HepG2 (cell line): Measurements from ENCODE around the gene NOL4L. TPM values are rescaled to one million over a fixed set of nuclear protein-coding genes. Genes with fewer than 3 reads are reported as not detected.

Experiments
- BRD4 ChIP-seq: sonication (generic); formaldehyde crosslinking; IDR thresholded peaks from 2 replicates; pipeline ENCODE4 v1.4.0; 2020; ENCODE audit warnings: missing genetic modification reagents
- DPF2 ChIP-seq: sonication (generic); formaldehyde crosslinking; IDR thresholded peaks from 2 replicates; pipeline ENCODE4 v1.4.0; 2020; ENCODE audit warnings: mild to moderate bottlenecking, low read depth, missing genetic modification reagents, borderline replicate concordance
- MTERF4 ChIP-seq: sonication (generic); formaldehyde crosslinking; IDR thresholded peaks from 2 replicates; pipeline ENCODE4 v1.8.0; 2023; ENCODE audit warnings: mild to moderate bottlenecking, missing genetic modification reagents
- MTF1 ChIP-seq: sonication (generic); formaldehyde crosslinking; IDR thresholded peaks from 2 replicates; pipeline ENCODE4 v1.5.0; 2020; ENCODE audit warnings: missing genetic modification reagents
- MYNN ChIP-seq: sonication (generic); formaldehyde crosslinking; IDR thresholded peaks from 2 replicates; pipeline ENCODE4 v1.4.0; 2020; ENCODE audit warnings: mild to moderate bottlenecking, low read depth, missing genetic modification reagents
- RELA ChIP-seq: sonication (generic); formaldehyde crosslinking; IDR thresholded peaks from 2 replicates; pipeline ENCODE4 v1.4.0; 2020; ENCODE audit warnings: missing genetic modification reagents
- RORA ChIP-seq: sonication (generic); formaldehyde crosslinking; IDR thresholded peaks from 2 replicates; pipeline ENCODE4 v1.5.0; 2020; ENCODE audit warnings: mild to moderate bottlenecking, missing genetic modification reagents, moderate library complexity
- SNAPC4 ChIP-seq: sonication (generic); formaldehyde crosslinking; IDR thresholded peaks from 2 replicates; pipeline ENCODE4 v1.4.0; 2020; ENCODE audit warnings: mild to moderate bottlenecking, missing genetic modification reagents
- SP4 ChIP-seq: sonication (generic); formaldehyde crosslinking; IDR thresholded peaks from 2 replicates; pipeline ENCODE4 v1.8.1; 2023; ENCODE audit warnings: mild to moderate bottlenecking, missing genetic modification reagents
- U2AF2 ChIP-seq: fragments of 200-400 bp; formaldehyde crosslinking; IDR thresholded peaks from 2 replicates; pipeline ENCODE4 v1.6.1; 2017; ENCODE audit warnings: low read depth, mild to moderate bottlenecking, low read length
- ZBTB7B ChIP-seq: sonication (generic); formaldehyde crosslinking; IDR thresholded peaks from 2 replicates; pipeline ENCODE4 v1.4.0; 2020; ENCODE audit warnings: missing genetic modification reagents
- ZNF430 ChIP-seq: sonication (generic); formaldehyde crosslinking; IDR thresholded peaks from 2 replicates; pipeline ENCODE4 v1.9.0; 2021; ENCODE audit warnings: mild to moderate bottlenecking, missing genetic modification reagents
- ZNF546 ChIP-seq: sonication (generic); formaldehyde crosslinking; conservative IDR thresholded peaks from 2 replicates; pipeline ENCODE4 v1.8.1; 2023; ENCODE audit warnings: mild to moderate bottlenecking, missing genetic modification reagents
- ZNF788 ChIP-seq: sonication (generic); formaldehyde crosslinking; IDR thresholded peaks from 2 replicates; pipeline ENCODE4 v1.5.0; 2020; ENCODE audit warnings: mild to moderate bottlenecking, missing genetic modification reagents, borderline replicate concordance
- polyA plus RNA-seq, 8 experiments: library from polyadenylated mRNA; depleted of rRNA in 3 of 8; stranded (reverse) in 7 of 8; unstranded in 1 of 8; fragments of >200 nt; fragmentation: Illumina TruSeq in 4 of 8; extraction: Trizol in 4 of 8; gene quantifications; 2 replicates each; pipeline versions ENCODE4 v1.2.1 to v1.2.3, GENCODE V29; 2011 to 2016; ENCODE audit warnings: low read depth in 4 of 8, missing spikeins in 1 of 8, mixed read lengths in 1 of 8; ENCODE audit not compliant: insufficient read depth in 1 of 8
- total RNA-seq, 5 experiments: library from RNA; depleted of rRNA; stranded (reverse); fragments of >200 nt; fragmentation: Illumina TruSeq; extraction: Trizol; gene quantifications; 2 replicates each; pipeline ENCODE4 v1.2.3, GENCODE V29; 2016; ENCODE audit warnings: low read depth in 1 of 5
- TF ChIP-seq, protein P1 (sequence below): sonication (generic); formaldehyde crosslinking; IDR thresholded peaks from 2 replicates; pipeline ENCODE4 v1.8.0; 2022; ENCODE audit warnings: mild to moderate bottlenecking, missing genetic modification reagents, moderate library complexity
- TF ChIP-seq, protein P2 (sequence below): sonication (generic); formaldehyde crosslinking; IDR thresholded peaks from 2 replicates; pipeline ENCODE4 v1.4.0; 2020; ENCODE audit warnings: missing genetic modification reagents, borderline replicate concordance

The NOL4L gene
- total and polyA plus RNA-seq, 2 of the 13 experiments (the other 11 are each of a cell fraction or from before 2014, with no cell fraction given): 16.6 to 35.4 TPM

GRCh38 chr20:32560989-32561830 is 23.9 kb downstream of the NOL4L start (continued):
- TF ChIP-seq ZNF430 (peak; percentile 63; the same call in 1 of the 2 replicates), RORA (CRISPR knock-in tag) (no peak), MTERF4 (peak; percentile 83; the same call in 1 of the 2 replicates), ZBTB7B (CRISPR knock-in tag) (peak; percentile 69), SP4 (CRISPR knock-in tag) (peak; percentile 67), DPF2 (CRISPR knock-in tag) (0 out of 2 replicates have a peak, but pooled peaks have one; percentile 29), MYNN (CRISPR knock-in tag) (peak; percentile 64; the same call in 1 of the 2 replicates), ZNF546 (CRISPR knock-in tag) (no peak; the same call in 1 of the 2 replicates), RELA (no peak), BRD4 (peak; percentile 62; the same call in 1 of the 2 replicates), SNAPC4 (CRISPR knock-in tag) (no peak; the same call in 1 of the 2 replicates), MTF1 (no peak), ZNF788 (peak; percentile 42), U2AF2 (0 out of 2 replicates have a peak, but pooled peaks have one; percentile 80)
- TF ChIP-seq, protein P1, sequence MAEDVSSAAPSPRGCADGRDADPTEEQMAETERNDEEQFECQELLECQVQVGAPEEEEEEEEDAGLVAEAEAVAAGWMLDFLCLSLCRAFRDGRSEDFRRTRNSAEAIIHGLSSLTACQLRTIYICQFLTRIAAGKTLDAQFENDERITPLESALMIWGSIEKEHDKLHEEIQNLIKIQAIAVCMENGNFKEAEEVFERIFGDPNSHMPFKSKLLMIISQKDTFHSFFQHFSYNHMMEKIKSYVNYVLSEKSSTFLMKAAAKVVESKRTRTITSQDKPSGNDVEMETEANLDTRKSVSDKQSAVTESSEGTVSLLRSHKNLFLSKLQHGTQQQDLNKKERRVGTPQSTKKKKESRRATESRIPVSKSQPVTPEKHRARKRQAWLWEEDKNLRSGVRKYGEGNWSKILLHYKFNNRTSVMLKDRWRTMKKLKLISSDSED (CRISPR knock-in tag): no peak
- TF ChIP-seq, protein P2, sequence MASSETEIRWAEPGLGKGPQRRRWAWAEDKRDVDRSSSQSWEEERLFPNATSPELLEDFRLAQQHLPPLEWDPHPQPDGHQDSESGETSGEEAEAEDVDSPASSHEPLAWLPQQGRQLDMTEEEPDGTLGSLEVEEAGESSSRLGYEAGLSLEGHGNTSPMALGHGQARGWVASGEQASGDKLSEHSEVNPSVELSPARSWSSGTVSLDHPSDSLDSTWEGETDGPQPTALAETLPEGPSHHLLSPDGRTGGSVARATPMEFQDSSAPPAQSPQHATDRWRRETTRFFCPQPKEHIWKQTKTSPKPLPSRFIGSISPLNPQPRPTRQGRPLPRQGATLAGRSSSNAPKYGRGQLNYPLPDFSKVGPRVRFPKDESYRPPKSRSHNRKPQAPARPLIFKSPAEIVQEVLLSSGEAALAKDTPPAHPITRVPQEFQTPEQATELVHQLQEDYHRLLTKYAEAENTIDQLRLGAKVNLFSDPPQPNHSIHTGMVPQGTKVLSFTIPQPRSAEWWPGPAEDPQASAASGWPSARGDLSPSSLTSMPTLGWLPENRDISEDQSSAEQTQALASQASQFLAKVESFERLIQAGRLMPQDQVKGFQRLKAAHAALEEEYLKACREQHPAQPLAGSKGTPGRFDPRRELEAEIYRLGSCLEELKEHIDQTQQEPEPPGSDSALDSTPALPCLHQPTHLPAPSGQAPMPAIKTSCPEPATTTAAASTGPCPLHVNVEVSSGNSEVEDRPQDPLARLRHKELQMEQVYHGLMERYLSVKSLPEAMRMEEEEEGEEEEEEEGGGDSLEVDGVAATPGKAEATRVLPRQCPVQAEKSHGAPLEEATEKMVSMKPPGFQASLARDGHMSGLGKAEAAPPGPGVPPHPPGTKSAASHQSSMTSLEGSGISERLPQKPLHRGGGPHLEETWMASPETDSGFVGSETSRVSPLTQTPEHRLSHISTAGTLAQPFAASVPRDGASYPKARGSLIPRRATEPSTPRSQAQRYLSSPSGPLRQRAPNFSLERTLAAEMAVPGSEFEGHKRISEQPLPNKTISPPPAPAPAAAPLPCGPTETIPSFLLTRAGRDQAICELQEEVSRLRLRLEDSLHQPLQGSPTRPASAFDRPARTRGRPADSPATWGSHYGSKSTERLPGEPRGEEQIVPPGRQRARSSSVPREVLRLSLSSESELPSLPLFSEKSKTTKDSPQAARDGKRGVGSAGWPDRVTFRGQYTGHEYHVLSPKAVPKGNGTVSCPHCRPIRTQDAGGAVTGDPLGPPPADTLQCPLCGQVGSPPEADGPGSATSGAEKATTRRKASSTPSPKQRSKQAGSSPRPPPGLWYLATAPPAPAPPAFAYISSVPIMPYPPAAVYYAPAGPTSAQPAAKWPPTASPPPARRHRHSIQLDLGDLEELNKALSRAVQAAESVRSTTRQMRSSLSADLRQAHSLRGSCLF (CRISPR knock-in tag): 0 out of 2 replicates have a peak, but pooled peaks have one; percentile 29
